ENCODE data around the gene HADHA. TPM values are rescaled to one million over a fixed set of nuclear protein-coding genes. Genes with fewer than 3 reads are reported as not detected.

The HADHA gene
- polyA plus RNA-seq, 1 donor (not counting 4 experiments of a cell fraction or from before 2014, with no cell fraction given), result 150 TPM

- DNase-seq (ENCODE audit: low read depth, low spot score), result no peak
- peaks cover 43% of the 10 kb centered on the region for H3K4me1 ChIP-seq (ENCODE audit: control insufficient read depth, extremely low read depth, insufficient read depth, low read length)
- TF ChIP-seq CTCF (optimal IDR thresholded peaks at IDR 0.05 in 1 of 3, IDR thresholded peaks at IDR 0.05 in 1 of 3, conservative IDR thresholded peaks at IDR 0.05 in 1 of 3; ENCODE audit: extremely low read depth in 1 of 3, insufficient read depth in 2 of 3, low read length in 3 of 3) (no peak), EZH2 (IDR thresholded peaks at IDR 0.05; ENCODE audit: low read length) (no peak)
- H2AFZ ChIP-seq (ENCODE audit: control insufficient read depth, low read length), result no peak overlapping the region
- no peaks in the 10 kb centered on the region for H3K9me3 ChIP-seq (ENCODE audit: control insufficient read depth, low read depth, low read length)
- H3K4me3 ChIP-seq (ENCODE audit: control insufficient read depth in 2 of 3, extremely low read depth in 1 of 3, insufficient read depth in 2 of 3, low read depth in 1 of 3, low read length in 3 of 3), result peak overlapping the region in 1 of 3 experiments; percentile 1
- peak overlapping the region; percentile 99 for H3K27ac ChIP-seq (ENCODE audit: control insufficient read depth, insufficient read depth, low read length)
- H3K27me3 ChIP-seq (ENCODE audit: control insufficient read depth, extremely low read depth, insufficient read depth, low read length), result no peaks in the 10 kb centered on the region
- H3K79me2 ChIP-seq (ENCODE audit: control insufficient read depth, insufficient read depth, low read length), result no peaks in the 10 kb centered on the region
- peak overlapping the region; percentile 75 for H3K4me2 ChIP-seq (ENCODE audit: control insufficient read depth, extremely low read depth, insufficient read depth, low read depth, low read length)
- H3K36me3 ChIP-seq (ENCODE audit: control insufficient read depth in 2 of 2, extremely low read depth in 1 of 2, insufficient read depth in 2 of 2, low read length in 2 of 2), result peaks cover 3 to 26% of the 10 kb centered on the region in 2 experiments
- H3K9me1 ChIP-seq (ENCODE audit: control insufficient read depth, extremely low read depth, insufficient read depth, low read length), result no peaks in the 10 kb centered on the region
- H4K20me1 ChIP-seq (ENCODE audit: control insufficient read depth, extremely low read depth, insufficient read depth, low read length), result no peaks in the 10 kb centered on the region
- no peak for FAIRE-seq
- dilution Hi-C loops (cut with MboI; ENCODE audit: extremely low pct_ligation_motif_present, low sequenced_read_pairs), result no loop called here
- peak overlapping the region; percentile 82 for H3K9ac ChIP-seq (ENCODE audit: control insufficient read depth, extremely low read depth, insufficient read depth, low read length)
These were observed 29.1 kb upstream of the HADHA start for GRCh38 chr2:26273501-26273900.

- dilution Hi-C loops (cut with MboI; ENCODE audit: extremely low pct_ligation_motif_present, low sequenced_read_pairs), result no loop called here
- Histone ChIP-seq H3K4me2 (ENCODE audit: control insufficient read depth, extremely low read depth, insufficient read depth, low read depth, low read length) (peak overlapping the region; percentile 72), H3K79me2 (ENCODE audit: control insufficient read depth, insufficient read depth, low read length) (no peaks in the 10 kb centered on the region), H3K4me3 (ENCODE audit: control insufficient read depth in 2 of 3, extremely low read depth in 1 of 3, insufficient read depth in 2 of 3, low read depth in 1 of 3, low read length in 3 of 3) (peak overlapping the region in 1 of 3 experiments; percentile 30), H3K4me1 (ENCODE audit: control insufficient read depth, extremely low read depth, insufficient read depth, low read length) (peaks cover 40% of the 10 kb centered on the region), H3K9ac (ENCODE audit: control insufficient read depth, extremely low read depth, insufficient read depth, low read length) (peak overlapping the region; percentile 67), H3K9me3 (ENCODE audit: control insufficient read depth, low read depth, low read length) (no peaks in the 10 kb centered on the region), H3K36me3 (ENCODE audit: control insufficient read depth in 2 of 2, extremely low read depth in 1 of 2, insufficient read depth in 2 of 2, low read length in 2 of 2) (peaks cover 1 to 8% of the 10 kb centered on the region in 2 experiments), H4K20me1 (ENCODE audit: control insufficient read depth, extremely low read depth, insufficient read depth, low read length) (no peaks in the 10 kb centered on the region), H3K27me3 (ENCODE audit: control insufficient read depth, extremely low read depth, insufficient read depth, low read length) (no peaks in the 10 kb centered on the region), H2AFZ (ENCODE audit: control insufficient read depth, low read length) (no peak overlapping the region), H3K27ac (ENCODE audit: control insufficient read depth, insufficient read depth, low read length) (peak overlapping the region; percentile 87), H3K9me1 (ENCODE audit: control insufficient read depth, extremely low read depth, insufficient read depth, low read length) (no peaks in the 10 kb centered on the region)
- TF ChIP-seq CTCF (optimal IDR thresholded peaks at IDR 0.05 in 1 of 3, IDR thresholded peaks at IDR 0.05 in 1 of 3, conservative IDR thresholded peaks at IDR 0.05 in 1 of 3; ENCODE audit: extremely low read depth in 1 of 3, insufficient read depth in 2 of 3, low read length in 3 of 3) (no peak), EZH2 (IDR thresholded peaks at IDR 0.05; ENCODE audit: low read length) (no peak)
- FAIRE-seq, result no peak
- DNase-seq (ENCODE audit: low read depth, low spot score), result no peak
These were observed 25.9 kb upstream of the HADHA start for GRCh38 chr2:26270373-26270772.

All from keratinocyte (primary cell).